Upper lobe of left lung (tissue), 4 donors: ENCODE measurements around the gene TGM6.

Experiments
- EP300 ChIP-seq, 4 donors: sonication (generic); formaldehyde crosslinking; IDR thresholded peaks; one replicate each; pipeline ENCODE4 v1.5.1; 2017; ENCODE audit warnings: antibody characterized with exemption in 4 of 4, control low read depth in 2 of 4
- POLR2A ChIP-seq, 4 donors: fragments of 450-650 bp; IDR thresholded peaks; one replicate each; pipeline ENCODE4 v1.5.1; 2016 to 2017; ENCODE audit warnings: antibody characterized with exemption in 4 of 4, mild to moderate bottlenecking in 2 of 4
- POLR2AphosphoS5 ChIP-seq, 2 donors: sonication (generic); formaldehyde crosslinking; IDR thresholded peaks; one replicate each; pipeline ENCODE4 v1.5.1; 2017; ENCODE audit warnings: antibody characterized with exemption in 2 of 2
- TF ChIP-seq, protein P1 (sequence below), 6 experiments: fragments of 450-650 bp in 4 of 6; fragments of 200-600 bp in 2 of 6; sonication (generic) in 2 of 6; IDR thresholded peaks; one replicate each; pipeline ENCODE4 v1.5.1; 2016 to 2019; ENCODE audit warnings: antibody characterized with exemption in 6 of 6

DNA sequence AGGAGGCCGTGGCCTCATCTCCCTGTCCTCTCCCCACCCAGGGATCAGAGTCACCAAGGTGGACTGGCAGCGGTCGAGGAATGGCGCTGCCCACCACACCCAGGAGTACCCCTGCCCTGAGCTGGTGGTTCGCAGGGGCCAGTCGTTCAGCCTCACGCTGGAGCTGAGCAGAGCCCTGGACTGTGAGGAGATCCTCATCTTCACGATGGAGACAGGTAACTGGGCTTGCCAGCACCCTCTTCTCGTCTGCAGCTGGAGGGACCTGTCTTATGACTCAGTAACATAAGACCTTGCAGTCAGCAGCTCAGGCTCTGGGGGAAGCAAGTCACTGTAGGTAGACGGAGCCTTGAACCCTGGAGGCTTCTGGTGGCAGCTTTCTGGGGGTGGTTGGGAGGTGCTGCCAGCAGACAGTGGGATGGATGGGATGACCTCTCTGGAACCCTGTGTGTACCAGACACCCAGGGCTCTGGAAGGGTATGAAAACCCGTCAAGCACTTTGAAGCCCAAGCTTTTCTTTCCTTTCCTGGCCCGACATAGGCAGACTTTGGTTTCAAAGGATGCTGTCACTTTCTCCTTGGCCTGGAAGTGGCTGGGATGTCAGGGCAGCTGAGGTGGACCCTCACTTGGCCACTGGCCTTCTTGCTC is 13.8 kb downstream of the TGM6 start:
- TF ChIP-seq, protein P1, sequence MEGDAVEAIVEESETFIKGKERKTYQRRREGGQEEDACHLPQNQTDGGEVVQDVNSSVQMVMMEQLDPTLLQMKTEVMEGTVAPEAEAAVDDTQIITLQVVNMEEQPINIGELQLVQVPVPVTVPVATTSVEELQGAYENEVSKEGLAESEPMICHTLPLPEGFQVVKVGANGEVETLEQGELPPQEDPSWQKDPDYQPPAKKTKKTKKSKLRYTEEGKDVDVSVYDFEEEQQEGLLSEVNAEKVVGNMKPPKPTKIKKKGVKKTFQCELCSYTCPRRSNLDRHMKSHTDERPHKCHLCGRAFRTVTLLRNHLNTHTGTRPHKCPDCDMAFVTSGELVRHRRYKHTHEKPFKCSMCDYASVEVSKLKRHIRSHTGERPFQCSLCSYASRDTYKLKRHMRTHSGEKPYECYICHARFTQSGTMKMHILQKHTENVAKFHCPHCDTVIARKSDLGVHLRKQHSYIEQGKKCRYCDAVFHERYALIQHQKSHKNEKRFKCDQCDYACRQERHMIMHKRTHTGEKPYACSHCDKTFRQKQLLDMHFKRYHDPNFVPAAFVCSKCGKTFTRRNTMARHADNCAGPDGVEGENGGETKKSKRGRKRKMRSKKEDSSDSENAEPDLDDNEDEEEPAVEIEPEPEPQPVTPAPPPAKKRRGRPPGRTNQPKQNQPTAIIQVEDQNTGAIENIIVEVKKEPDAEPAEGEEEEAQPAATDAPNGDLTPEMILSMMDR (IDR thresholded peaks at IDR 0.05) = no peak
- no peak for TF ChIP-seq EP300 (IDR thresholded peaks at IDR 0.05)
- no peak for TF ChIP-seq POLR2A (IDR thresholded peaks at IDR 0.05)
- TF ChIP-seq POLR2AphosphoS5 (IDR thresholded peaks at IDR 0.05) = no peak
